ENCODE data around the gene NUP54. TPM values are rescaled to one million over a fixed set of nuclear protein-coding genes. Genes with fewer than 3 reads are reported as not detected.

NUP54 gene
- total and polyA plus RNA-seq, 2 of the 8 experiments (the other 6 are each of a cell fraction or from before 2014, with no cell fraction given): 51.4 to 103 TPM

DNA sequence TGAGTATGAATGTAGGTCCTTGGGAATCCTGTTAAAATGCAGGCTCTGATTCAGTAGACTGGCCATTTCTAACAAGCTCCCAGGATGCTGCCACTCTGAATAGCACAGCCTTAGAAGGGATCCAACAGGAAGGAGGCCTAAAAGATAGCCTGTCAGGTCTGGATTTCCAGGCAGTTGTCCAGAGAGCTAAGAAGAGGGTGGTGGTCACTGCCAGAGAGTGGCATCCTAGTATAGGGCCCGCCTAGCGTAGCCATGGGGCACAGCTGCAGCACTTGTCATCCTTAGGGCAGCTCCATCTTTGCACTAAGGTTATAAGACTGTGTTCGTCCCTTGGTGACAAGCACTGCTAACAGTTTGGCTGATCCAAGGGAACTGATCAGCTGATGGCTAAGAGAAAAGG lies 20.5 kb upstream of the NUP54 start (continued):
- TF ChIP-seq, protein P1, sequence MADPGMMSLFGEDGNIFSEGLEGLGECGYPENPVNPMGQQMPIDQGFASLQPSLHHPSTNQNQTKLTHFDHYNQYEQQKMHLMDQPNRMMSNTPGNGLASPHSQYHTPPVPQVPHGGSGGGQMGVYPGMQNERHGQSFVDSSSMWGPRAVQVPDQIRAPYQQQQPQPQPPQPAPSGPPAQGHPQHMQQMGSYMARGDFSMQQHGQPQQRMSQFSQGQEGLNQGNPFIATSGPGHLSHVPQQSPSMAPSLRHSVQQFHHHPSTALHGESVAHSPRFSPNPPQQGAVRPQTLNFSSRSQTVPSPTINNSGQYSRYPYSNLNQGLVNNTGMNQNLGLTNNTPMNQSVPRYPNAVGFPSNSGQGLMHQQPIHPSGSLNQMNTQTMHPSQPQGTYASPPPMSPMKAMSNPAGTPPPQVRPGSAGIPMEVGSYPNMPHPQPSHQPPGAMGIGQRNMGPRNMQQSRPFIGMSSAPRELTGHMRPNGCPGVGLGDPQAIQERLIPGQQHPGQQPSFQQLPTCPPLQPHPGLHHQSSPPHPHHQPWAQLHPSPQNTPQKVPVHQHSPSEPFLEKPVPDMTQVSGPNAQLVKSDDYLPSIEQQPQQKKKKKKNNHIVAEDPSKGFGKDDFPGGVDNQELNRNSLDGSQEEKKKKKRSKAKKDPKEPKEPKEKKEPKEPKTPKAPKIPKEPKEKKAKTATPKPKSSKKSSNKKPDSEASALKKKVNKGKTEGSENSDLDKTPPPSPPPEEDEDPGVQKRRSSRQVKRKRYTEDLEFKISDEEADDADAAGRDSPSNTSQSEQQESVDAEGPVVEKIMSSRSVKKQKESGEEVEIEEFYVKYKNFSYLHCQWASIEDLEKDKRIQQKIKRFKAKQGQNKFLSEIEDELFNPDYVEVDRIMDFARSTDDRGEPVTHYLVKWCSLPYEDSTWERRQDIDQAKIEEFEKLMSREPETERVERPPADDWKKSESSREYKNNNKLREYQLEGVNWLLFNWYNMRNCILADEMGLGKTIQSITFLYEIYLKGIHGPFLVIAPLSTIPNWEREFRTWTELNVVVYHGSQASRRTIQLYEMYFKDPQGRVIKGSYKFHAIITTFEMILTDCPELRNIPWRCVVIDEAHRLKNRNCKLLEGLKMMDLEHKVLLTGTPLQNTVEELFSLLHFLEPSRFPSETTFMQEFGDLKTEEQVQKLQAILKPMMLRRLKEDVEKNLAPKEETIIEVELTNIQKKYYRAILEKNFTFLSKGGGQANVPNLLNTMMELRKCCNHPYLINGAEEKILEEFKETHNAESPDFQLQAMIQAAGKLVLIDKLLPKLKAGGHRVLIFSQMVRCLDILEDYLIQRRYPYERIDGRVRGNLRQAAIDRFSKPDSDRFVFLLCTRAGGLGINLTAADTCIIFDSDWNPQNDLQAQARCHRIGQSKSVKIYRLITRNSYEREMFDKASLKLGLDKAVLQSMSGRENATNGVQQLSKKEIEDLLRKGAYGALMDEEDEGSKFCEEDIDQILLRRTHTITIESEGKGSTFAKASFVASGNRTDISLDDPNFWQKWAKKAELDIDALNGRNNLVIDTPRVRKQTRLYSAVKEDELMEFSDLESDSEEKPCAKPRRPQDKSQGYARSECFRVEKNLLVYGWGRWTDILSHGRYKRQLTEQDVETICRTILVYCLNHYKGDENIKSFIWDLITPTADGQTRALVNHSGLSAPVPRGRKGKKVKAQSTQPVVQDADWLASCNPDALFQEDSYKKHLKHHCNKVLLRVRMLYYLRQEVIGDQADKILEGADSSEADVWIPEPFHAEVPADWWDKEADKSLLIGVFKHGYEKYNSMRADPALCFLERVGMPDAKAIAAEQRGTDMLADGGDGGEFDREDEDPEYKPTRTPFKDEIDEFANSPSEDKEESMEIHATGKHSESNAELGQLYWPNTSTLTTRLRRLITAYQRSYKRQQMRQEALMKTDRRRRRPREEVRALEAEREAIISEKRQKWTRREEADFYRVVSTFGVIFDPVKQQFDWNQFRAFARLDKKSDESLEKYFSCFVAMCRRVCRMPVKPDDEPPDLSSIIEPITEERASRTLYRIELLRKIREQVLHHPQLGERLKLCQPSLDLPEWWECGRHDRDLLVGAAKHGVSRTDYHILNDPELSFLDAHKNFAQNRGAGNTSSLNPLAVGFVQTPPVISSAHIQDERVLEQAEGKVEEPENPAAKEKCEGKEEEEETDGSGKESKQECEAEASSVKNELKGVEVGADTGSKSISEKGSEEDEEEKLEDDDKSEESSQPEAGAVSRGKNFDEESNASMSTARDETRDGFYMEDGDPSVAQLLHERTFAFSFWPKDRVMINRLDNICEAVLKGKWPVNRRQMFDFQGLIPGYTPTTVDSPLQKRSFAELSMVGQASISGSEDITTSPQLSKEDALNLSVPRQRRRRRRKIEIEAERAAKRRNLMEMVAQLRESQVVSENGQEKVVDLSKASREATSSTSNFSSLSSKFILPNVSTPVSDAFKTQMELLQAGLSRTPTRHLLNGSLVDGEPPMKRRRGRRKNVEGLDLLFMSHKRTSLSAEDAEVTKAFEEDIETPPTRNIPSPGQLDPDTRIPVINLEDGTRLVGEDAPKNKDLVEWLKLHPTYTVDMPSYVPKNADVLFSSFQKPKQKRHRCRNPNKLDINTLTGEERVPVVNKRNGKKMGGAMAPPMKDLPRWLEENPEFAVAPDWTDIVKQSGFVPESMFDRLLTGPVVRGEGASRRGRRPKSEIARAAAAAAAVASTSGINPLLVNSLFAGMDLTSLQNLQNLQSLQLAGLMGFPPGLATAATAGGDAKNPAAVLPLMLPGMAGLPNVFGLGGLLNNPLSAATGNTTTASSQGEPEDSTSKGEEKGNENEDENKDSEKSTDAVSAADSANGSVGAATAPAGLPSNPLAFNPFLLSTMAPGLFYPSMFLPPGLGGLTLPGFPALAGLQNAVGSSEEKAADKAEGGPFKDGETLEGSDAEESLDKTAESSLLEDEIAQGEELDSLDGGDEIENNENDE (IDR thresholded peaks at IDR 0.05; ENCODE audit: insufficient replicate concordance, low read length): no peak
- TF ChIP-seq TBP (IDR thresholded peaks at IDR 0.05; ENCODE audit: low read depth, low read length) (no peak), POLR2AphosphoS5 (IDR thresholded peaks at IDR 0.05; ENCODE audit: low read depth, low read length) (no peak), E2F6 (IDR thresholded peaks at IDR 0.05) (no peak), TAF7 (optimal IDR thresholded peaks at IDR 0.05; ENCODE audit: borderline replicate concordance, low read depth, low read length) (no peak), EZH2 (IDR thresholded peaks at IDR 0.05; ENCODE audit: low read depth, low read length, severe bottlenecking) (no peak)

All from H1 (cell line).